H1 (cell line): ENCODE measurements around the gene TM7SF3. TPM values are rescaled to one million over a fixed set of nuclear protein-coding genes. Genes with fewer than 3 reads are reported as not detected.
A peak's percentile ranks its signal among the peaks of the same experiment; 100 is the strongest.

Source experiments
- CTCF ChIA-PET: fragments of 300-600 bp; sonication (Branson Sonifier 250); formaldehyde crosslinking; loops from one replicate; lab custom pipeline; 2021; ENCODE audit not compliant: partially characterized antibody; lab: Charles Lee
- POLR2A ChIA-PET: fragments of 300-600 bp; sonication (Branson Sonifier 250); formaldehyde crosslinking; loops from one replicate; lab custom pipeline; 2021; ENCODE audit warnings: inconsistent platforms; ENCODE audit not compliant: partially characterized antibody; lab: Charles Lee
- DNase-seq, 2 experiments: peaks; one replicate each; pipeline versions ENCODE4 v3.0.0 to v3.0.0-alpha.2; 2010 to 2022; ENCODE audit warnings: low spot score in 2 of 2, low read depth in 1 of 2, mixed read lengths in 1 of 2
- FAIRE-seq: peaks from 2 replicates; lab custom pipeline; 2011; peaks lifted over from hg19 to GRCh38; lab: Jason Lieb, UNC
- H2AFZ ChIP-seq: 2 replicates; pipeline ENCODE4 v1.8.1; 2012; ENCODE audit warnings: low read length, inconsistent platforms
- H2AK5ac ChIP-seq: 2 replicates; pipeline ENCODE4 v1.6.1; 2013; ENCODE audit warnings: low read depth, low read length
- H2BK120ac ChIP-seq: replicated peaks from 2 replicates; pipeline ENCODE3; 2013; ENCODE audit warnings: low read depth, low read length, inconsistent platforms
- H2BK12ac ChIP-seq: 2 replicates; pipeline ENCODE4 v1.6.1; 2013; ENCODE audit warnings: low read depth, low read length
- H2BK15ac ChIP-seq: 2 replicates; pipeline ENCODE4 v1.6.1; 2013; ENCODE audit warnings: low read length
- H2BK20ac ChIP-seq: 2 replicates; pipeline ENCODE4 v1.6.1; 2013; ENCODE audit warnings: low read length
- H2BK5ac ChIP-seq: 2 replicates; pipeline ENCODE4 v1.6.1; 2013; ENCODE audit warnings: low read depth, low read length
- H3K14ac ChIP-seq: 2 replicates; pipeline ENCODE4 v1.6.1; 2013; ENCODE audit warnings: inconsistent platforms; ENCODE audit not compliant: insufficient read length
- H3K18ac ChIP-seq: 2 replicates; pipeline ENCODE4 v1.6.1; 2013; ENCODE audit warnings: low read length; ENCODE audit errors: extremely low read depth
- H3K23ac ChIP-seq: 2 replicates; pipeline ENCODE4 v1.6.1; 2013; ENCODE audit warnings: inconsistent platforms; ENCODE audit not compliant: insufficient read length
- H3K23me2 ChIP-seq: 2 replicates; pipeline ENCODE4 v1.6.1; 2013; ENCODE audit warnings: low read depth, low read length
- H3K27ac ChIP-seq: 2 replicates; pipeline ENCODE4 v1.6.1; 2011; ENCODE audit warnings: low read depth, low read length, inconsistent platforms
- H3K27me3 ChIP-seq, 4 experiments: replicated peaks in 1 of 4; 1 replicate in 1 of 4; 2 replicates in 3 of 4; pipeline versions ENCODE4 v1.6.1 to v1.8.1; 2011 to 2013; ENCODE audit warnings: low read length in 3 of 4, mild to moderate bottlenecking in 3 of 4, inconsistent platforms in 2 of 4, mixed read lengths in 2 of 4, moderate library complexity in 1 of 4; ENCODE audit not compliant: control insufficient read depth in 3 of 4, insufficient read depth in 3 of 4; ENCODE audit errors: extremely low read depth in 1 of 4
- H3K36me3 ChIP-seq, 4 experiments: 2 replicates each; pipeline versions ENCODE4 v1.6.1 to v1.8.1; 2011 to 2013; ENCODE audit warnings: mild to moderate bottlenecking in 4 of 4, low read length in 3 of 4, moderate library complexity in 2 of 4, control low read depth in 1 of 4, inconsistent platforms in 1 of 4; ENCODE audit not compliant: insufficient read depth in 4 of 4, control insufficient read depth in 2 of 4
- H3K4ac ChIP-seq: replicated peaks from 2 replicates; pipeline ENCODE3; 2013; ENCODE audit warnings: low read length, low read depth, mixed read lengths, inconsistent platforms; ENCODE audit not compliant: insufficient read length
- H3K4me1 ChIP-seq, 4 experiments: replicated peaks in 1 of 4; 1 replicate in 1 of 4; 2 replicates in 3 of 4; pipeline versions ENCODE4 v1.6.1 to v1.8.1; 2011 to 2013; ENCODE audit warnings: low read length in 3 of 4, inconsistent platforms in 2 of 4, mixed read lengths in 1 of 4; ENCODE audit not compliant: insufficient read depth in 4 of 4, control insufficient read depth in 3 of 4
- H3K4me2 ChIP-seq, 2 experiments: 2 replicates each; pipeline versions ENCODE4 v1.6.1 to v1.8.1; 2011 to 2013; ENCODE audit warnings: low read depth in 2 of 2, low read length in 2 of 2, control low read depth in 1 of 2, inconsistent platforms in 1 of 2, mild to moderate bottlenecking in 1 of 2; ENCODE audit not compliant: insufficient read depth in 1 of 2
- H3K4me3 ChIP-seq, 4 experiments: fragments of 200-600, 300-600 bp in 1 of 4; sonication (generic), shearing (Covaris generic), sonication (Bioruptor Twin) in 1 of 4; 2 replicates each; pipeline versions ENCODE4 v1.5.1 to v1.8.1; 2011 to 2016; ENCODE audit warnings: low read length in 4 of 4, low read depth in 3 of 4, control low read depth in 2 of 4, inconsistent platforms in 2 of 4, mild to moderate bottlenecking in 2 of 4, mixed read lengths in 1 of 4, moderate library complexity in 1 of 4; ENCODE audit not compliant: insufficient read depth in 2 of 4; ENCODE audit errors: extremely low read depth in 1 of 4
- H3K56ac ChIP-seq: replicated peaks from 2 replicates; pipeline ENCODE3; 2013; ENCODE audit warnings: low read depth, mild to moderate bottlenecking, mixed read lengths, low read length, inconsistent platforms; ENCODE audit not compliant: insufficient read length
- H3K79me1 ChIP-seq: 2 replicates; pipeline ENCODE4 v1.6.1; 2013; ENCODE audit warnings: low read depth, low read length, control low read depth
- H3K79me2 ChIP-seq, 2 experiments: 2 replicates each; pipeline versions ENCODE4 v1.6.1 to v1.8.1; 2012 to 2013; ENCODE audit warnings: low read length in 2 of 2, mild to moderate bottlenecking in 2 of 2, inconsistent platforms in 1 of 2; ENCODE audit not compliant: insufficient read depth in 2 of 2, control insufficient read depth in 1 of 2
- H3K9ac ChIP-seq, 4 experiments: replicated peaks in 1 of 4; 1 replicate in 1 of 4; 2 replicates in 3 of 4; pipeline versions ENCODE4 v1.6.1 to v1.8.1; 2011 to 2013; ENCODE audit warnings: low read depth in 3 of 4, low read length in 3 of 4, control low read depth in 2 of 4, mild to moderate bottlenecking in 2 of 4, moderate library complexity in 2 of 4, inconsistent platforms in 1 of 4; ENCODE audit errors: extremely low read depth in 1 of 4
- H3K9me3 ChIP-seq, 2 experiments: 2 replicates each; pipeline versions ENCODE4 v1.6.1 to v1.8.1; 2012 to 2013; ENCODE audit warnings: mild to moderate bottlenecking in 2 of 2, moderate library complexity in 2 of 2, control low read depth in 1 of 2, inconsistent platforms in 1 of 2, low read depth in 1 of 2, low read length in 1 of 2, mixed read lengths in 1 of 2; ENCODE audit not compliant: insufficient read depth in 2 of 2
- H4K20me1 ChIP-seq, 2 experiments: replicated peaks in 1 of 2; 2 replicates each; pipeline versions ENCODE3 to v1.8.1; 2011 to 2013; ENCODE audit warnings: inconsistent platforms in 2 of 2, low read length in 2 of 2, mild to moderate bottlenecking in 1 of 2; ENCODE audit not compliant: insufficient read depth in 2 of 2, control insufficient read depth in 1 of 2
- H4K5ac ChIP-seq: 2 replicates; pipeline ENCODE4 v1.6.1; 2013; ENCODE audit warnings: low read length, low read depth, mixed read lengths, inconsistent platforms; ENCODE audit not compliant: insufficient read length
- H4K8ac ChIP-seq: 2 replicates; pipeline ENCODE4 v1.8.0; 2013; ENCODE audit warnings: mild to moderate bottlenecking, moderate library complexity, low read length, inconsistent platforms; ENCODE audit not compliant: insufficient read depth; ENCODE audit errors: extremely low read depth
- H4K91ac ChIP-seq: replicated peaks from 2 replicates; pipeline ENCODE3; 2013; ENCODE audit warnings: low read length, mixed read lengths, inconsistent platforms; ENCODE audit not compliant: insufficient read length
- WGBS, 2 experiments: shearing (Covaris generic) in 1 of 2; methylation state at CpG; one replicate each; pipeline versions ENCODE4 v1.1.6 to v1.1.7; 2013 to 2015; ENCODE audit warnings: low lambda C conversion rate in 2 of 2, mixed read lengths in 2 of 2, inconsistent platforms in 1 of 2, low coverage in 1 of 2, missing lambda C conversion rate in 1 of 2; ENCODE audit not compliant: insufficient replicate concordance in 2 of 2, insufficient coverage in 1 of 2, insufficient read length in 1 of 2; ENCODE audit errors: extremely low coverage in 1 of 2, missing lambda C conversion rate in 1 of 2; 5-methylcytosine and 5-hydroxymethylcytosine counted together
- polyA plus RNA-seq, 7 experiments: library from polyadenylated mRNA; depleted of rRNA in 3 of 7; stranded (reverse) in 5 of 7; unstranded in 2 of 7; fragments of >200 nt in 5 of 7; fragments of 200-250 nt in 2 of 7; gene quantifications; 1 replicate in 5 of 7; 2 replicates in 1 of 7; 4 replicates in 1 of 7; pipeline versions ENCODE4 v1.2.1 to v1.2.3, GENCODE V29; 2011 to 2013; ENCODE audit warnings: missing spikeins in 2 of 7, mixed read lengths in 2 of 7
- total RNA-seq: library from RNA; stranded (reverse); fragmentation: NEBNext Ultra II Directional; extraction: Animal tissue kit (Norgen Biotek cat#: 25700); gene quantifications from 2 replicates; pipeline ENCODE4 v1.2.1, GENCODE V29; 2021

Gene TM7SF3
- total and polyA plus RNA-seq, 2 of the 8 experiments (the other 6 are each of a cell fraction or from before 2014, with no cell fraction given): 57.9 to 77.2 TPM

DNA sequence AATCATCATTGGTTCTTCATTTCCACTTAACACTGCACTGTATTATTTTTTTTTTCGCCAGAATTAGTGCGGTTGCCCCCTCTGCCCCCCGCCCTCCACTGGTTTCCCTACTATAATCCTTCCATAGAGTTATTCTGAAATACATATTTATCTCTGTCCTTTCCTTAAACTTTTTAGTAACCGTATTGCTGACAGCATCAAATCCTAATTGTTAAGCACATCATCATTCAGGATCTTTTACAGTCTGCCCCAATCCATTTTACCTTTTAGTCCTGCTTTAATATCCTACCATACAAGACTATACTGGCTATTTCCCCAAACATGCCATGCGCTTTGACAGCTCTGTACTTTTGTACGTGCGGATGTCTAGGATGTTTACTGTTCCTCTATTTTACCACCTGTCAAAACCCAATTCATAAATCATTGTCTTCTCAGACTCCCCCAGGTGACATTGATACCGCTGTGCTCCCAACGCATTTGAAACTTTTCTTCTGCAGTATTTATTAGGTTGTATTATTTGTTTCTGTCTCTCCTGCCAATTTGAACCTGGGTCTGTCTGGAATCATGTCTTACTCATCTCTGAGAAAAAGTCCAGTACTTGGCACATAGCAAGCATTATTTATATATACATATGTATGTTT is 74.9 kb downstream of the TM7SF3 start:
- H2BK20ac ChIP-seq: no peak overlapping the region
- H4K5ac ChIP-seq: no peak overlapping the region
- H2BK5ac ChIP-seq: no peak overlapping the region
- DNase-seq (no peak), FAIRE-seq (no peak)
- WGBS, 2 experiments: 45% methylated on average over 9 of the region's 9 CpGs; no CpG with 5 or more reads in 1 of the 2 experiments
- peak overlapping the region; percentile 92 to 97 (median 95); a peak in 5 of 7 replicates for H3K9ac ChIP-seq
- peaks cover 5% of the 10 kb centered on the region for H3K23me2 ChIP-seq
- peak overlapping the region; percentile 63 to 90 for H3K4me2 ChIP-seq
- H3K36me3 ChIP-seq: no peaks in the 10 kb centered on the region
- no peak overlapping the region for H3K56ac ChIP-seq
- H4K20me1 ChIP-seq: peaks cover 4% of the 10 kb centered on the region in 2 experiments
- H2BK12ac ChIP-seq: no peak overlapping the region
- H3K9me3 ChIP-seq: no peaks in the 10 kb centered on the region
- H2BK120ac ChIP-seq: no peak overlapping the region
- peak overlapping the region; percentile 93 to 97 (median 96) for H3K4me3 ChIP-seq
- H3K79me2 ChIP-seq: peaks cover 5 to 87% of the 10 kb centered on the region in 2 experiments; a peak in 3 of 4 replicates
- no peak overlapping the region for H3K23ac ChIP-seq
- H4K8ac ChIP-seq: no peak overlapping the region
- peaks cover 0 to 5% (median 3%) of the 10 kb centered on the region in 4 experiments; a peak in 6 of 7 replicates for H3K4me1 ChIP-seq
- H2AFZ ChIP-seq: no peak overlapping the region; the same call in 1 of the 2 replicates
- H4K91ac ChIP-seq: no peak overlapping the region
- H3K14ac ChIP-seq: no peak overlapping the region
- no peak overlapping the region for H2AK5ac ChIP-seq
- H3K27ac ChIP-seq: no peak overlapping the region
- no peak overlapping the region for H3K4ac ChIP-seq
- no peak overlapping the region for H2BK15ac ChIP-seq
- peaks cover 2% of the 10 kb centered on the region; the same call in 1 of the 2 replicates for H3K79me1 ChIP-seq
- no peak overlapping the region for H3K18ac ChIP-seq
- ChIA-PET CTCF (interaction anchor here (0.6 to 1.0 kb wide), 2 partner anchors 25 to 54 kb away, joined by 3 to 4 read pairs; no protein-coding TSS in a partner anchor), POLR2A (interaction anchor here (0.7 to 1.2 kb wide), 8 partner anchors 16 to 394 kb away, joined by 3 to 4 read pairs (median 4); partner anchors contain the start of genes BMAL2, ITPR2, MED21 and TM7SF3)
- no peaks in the 10 kb centered on the region for H3K27me3 ChIP-seq
